GM21367 (cell line): ENCODE data around the gene BICDL2.

ENCODE experiments used
- ATAC-seq: cut with Tn5 transposase; IDR thresholded peaks from one replicate; pipeline ENCODE4 v1.9.1; 2021; ENCODE audit not compliant: unreplicated experiment

The BICDL2 gene

DNA sequence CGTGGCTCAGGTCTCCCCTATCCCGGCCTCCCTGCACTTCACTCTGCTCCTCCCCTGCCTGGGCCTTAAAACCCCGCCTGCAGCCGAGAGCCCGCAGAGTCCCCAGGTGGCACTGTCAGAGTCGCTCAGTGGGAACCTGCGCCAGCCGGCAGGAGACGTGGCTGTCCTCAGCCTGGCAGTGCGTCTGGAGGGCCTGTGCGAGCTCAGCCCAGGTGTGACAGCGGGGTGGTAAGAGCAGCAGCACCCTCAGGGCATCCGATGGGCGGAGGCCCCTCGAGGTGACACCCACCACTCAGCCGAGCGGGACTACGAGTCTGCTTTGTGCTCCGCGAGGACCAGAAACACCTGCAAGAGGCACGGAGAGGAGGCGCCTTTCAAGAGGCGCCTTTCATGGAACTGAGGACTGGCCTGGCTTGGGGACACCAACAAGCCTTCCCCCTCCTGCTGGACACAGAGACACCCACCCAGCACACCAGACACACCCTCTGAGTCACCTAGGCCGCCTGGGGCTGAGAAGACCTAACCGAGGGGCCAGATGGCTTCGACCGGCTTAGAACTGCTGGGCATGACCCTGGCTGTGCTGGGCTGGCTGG is 23.8 kb downstream of the BICDL2 start, which contains the start of gene CLDN9:
Gene CLDN9, plus strand, starts transcription at position 96 of the 593 bp plus-strand sequence. Its CDS starts 440 bp downstream, at position 536.
- ATAC-seq = no peak

DNA sequence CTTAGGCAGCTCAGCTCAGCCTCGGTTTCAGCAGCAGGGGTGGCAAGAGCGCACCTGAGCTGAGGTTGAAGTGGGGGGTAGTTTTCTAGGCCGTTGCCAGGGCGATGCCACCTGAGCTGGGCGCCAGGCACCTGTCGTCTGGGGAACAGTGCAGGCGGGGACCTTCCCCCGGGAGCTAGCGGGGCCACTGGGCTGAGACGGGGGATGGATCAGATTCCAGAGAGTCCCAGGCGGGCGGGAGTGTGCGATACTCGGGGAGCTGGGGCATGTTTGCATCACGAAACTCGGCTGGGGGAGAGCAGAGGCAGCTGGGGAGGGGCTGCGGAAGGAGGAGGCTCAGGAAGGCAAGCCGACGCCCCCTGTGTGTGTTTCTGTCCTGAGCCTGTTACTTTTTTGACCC is 24.5 kb downstream of the BICDL2 start:
- ATAC-seq = no peak

DNA sequence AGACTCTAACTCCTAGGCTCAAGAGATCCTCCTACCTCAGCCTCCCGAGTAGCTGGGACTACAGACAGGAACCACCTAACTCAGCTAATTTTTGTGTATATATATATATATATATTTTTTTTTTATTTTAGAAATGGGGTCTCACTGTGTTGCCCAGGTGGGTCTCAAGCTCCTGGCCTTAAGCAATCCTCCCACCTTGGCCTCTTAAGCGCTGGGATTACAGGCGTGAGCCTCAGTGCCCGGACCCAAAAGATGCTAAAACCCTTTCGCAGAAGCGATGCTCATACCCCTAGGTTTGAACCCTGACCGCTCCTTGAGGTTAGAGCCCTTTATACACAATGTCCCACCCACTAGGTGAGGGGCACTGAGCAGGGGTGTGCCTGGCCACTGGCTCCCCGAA is 26.2 kb downstream of the BICDL2 start:
- ATAC-seq = no peak

DNA sequence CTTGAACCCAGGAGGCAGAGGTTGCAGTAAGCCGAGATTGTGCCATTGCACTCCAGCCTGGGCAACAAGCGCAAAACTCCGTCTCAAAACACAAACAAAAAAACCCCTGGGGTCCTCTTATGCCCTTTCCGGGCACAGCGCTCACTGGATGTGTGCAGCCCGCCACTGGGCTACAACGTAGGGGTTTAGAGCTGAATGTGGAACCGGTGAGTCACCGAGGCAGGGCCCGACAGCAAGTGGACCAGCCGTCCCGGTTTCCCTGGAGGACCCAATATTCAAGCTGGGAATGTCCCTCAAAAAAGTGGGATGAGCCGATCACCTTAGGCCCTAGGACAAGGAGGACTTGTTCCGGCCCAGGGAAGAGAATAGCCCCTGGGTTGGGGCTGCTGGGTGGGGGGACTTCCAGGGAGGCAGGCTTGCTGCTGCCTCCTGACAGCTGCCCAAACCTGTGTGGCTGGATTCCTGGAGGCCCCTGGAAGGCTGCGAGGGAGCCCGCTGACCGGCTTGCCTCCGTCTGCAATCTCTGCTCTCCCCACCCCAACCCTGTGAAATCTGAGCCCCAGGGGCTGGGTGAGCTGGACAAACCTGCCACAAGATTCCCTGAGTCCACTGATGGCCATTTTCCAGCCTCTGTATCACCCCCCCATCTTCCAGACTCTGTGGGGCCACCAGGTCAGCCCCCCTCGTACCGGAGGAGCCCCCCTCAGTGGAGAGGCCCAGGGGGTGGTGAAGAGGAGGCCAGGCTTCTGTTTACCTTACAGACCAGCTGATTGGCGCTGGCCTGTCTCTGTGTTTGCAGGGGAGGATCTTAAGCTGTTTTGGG is 27.0 kb downstream of the BICDL2 start:
- ATAC-seq = no peak

DNA sequence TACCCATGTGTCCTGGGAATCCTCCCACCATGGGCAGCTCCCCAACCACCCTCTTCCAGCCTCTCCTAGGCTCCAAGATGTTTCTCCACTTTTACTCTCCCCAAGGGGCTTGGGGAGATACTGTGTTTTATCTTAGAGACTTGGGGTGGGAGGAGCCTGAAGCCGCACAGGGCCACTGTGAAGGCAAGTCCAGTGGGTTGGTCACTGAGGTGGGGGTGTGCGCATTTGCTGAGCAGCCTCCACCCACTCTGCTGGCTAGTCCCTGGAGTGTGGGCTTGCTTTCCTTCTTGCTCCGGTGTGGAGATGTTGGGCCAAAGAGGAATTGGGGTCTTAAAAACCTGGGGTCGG is 28.1 kb downstream of the BICDL2 start:
- ATAC-seq = no peak

DNA sequence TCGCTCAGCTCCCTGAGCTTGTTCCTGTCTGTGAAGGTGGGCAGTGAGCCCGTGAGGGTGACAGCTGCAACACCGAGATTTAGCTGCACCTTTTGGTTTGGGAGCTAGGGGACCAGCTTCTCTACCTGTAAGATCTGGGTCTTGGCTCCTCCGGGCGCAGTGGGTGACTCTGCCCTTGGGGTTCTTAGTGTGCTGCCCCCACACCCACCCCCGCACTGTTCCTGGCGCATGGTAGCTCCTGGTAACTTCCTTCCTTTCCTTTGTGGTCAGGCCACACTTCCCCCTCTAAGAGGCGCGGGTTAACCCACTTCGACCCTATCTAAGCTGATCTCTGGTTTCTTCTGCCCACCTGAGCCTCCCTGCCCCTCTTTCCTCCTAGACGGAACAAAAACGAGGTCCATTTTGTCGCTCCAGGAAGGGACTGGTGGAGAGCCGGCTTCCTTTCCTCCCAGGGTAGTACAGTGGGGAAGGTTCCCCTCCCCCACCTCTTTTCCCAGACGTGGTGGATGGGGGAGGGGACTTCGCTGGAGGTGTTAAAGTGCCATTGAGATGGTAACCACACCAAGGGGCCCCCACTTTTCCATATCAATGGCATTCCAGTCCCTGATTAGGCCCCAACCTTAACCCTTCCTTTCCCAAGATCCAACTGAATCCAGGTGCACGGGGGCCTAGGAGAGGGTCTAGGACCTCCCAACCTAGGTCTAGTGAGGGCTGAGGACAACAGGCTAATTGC is 28.6 kb downstream of the BICDL2 start:
- ATAC-seq = no peak

DNA sequence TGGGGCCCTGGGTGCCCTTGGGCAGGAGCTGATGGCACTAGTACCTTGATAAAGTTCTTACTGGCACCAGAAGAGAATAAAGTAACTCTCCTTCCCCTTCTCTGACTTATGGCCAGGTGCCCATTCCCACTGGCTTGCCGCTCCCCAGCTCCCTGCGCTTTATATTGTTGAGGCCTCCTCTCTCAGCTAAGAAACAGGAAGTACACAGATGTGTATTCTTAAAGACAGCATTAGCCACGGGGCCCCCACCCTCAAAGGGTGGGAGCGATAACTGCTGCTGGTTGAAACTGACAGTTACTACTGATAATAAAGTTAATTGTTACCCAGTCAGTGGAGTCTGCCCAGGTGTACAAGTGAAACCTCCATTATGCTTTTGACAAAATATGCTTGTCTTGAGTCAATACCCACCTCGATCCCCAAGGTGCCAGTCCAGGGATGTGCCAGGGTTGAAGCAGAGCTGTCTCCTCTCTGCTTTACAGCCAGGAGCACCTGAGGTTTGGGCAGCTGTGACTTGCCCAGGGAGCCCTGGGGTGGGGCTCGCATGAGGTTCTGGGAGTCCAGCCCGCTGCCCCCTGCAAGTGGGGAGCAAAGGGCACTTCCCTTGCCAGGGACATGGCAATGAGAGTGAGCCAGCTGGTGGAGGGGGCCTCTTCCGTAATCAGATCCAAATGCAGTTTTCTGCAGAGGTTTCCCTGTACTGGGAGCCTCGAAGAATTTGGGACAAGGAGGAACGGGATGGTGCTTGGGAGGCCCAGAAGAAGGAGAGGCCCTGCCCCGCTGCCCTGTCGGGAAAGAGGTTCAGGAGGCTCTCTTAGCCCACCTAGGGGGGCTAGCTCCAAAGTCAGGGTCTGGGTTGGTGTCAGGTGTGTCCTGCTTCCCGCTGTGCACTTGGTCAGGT is 29.4 kb downstream of the BICDL2 start:
- no peak for ATAC-seq

DNA sequence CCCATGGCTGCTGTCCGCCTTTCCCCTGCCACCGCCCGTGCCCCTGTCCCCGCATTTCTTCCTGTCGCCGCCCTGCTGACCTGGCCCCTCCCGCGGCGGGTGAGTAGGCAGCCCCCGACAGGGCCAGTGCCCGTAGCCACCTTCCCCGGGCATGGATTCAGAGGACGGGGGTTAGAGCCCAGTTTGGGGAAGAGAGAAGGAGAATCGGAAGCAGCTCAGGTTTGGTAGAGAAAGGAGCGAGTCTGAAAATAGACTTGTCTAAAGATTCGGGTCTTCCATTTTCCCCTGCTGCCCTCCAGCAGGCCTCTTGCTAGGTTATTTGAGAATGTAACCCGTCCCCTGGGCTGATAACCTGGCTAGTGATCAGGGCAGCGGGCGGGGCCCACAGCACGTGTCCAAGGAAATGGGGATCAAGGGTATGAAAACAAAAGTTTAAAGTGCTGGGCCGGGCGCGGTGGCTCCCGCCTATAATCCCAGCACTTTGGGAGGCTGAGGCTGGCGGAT is 31.9 kb downstream of the BICDL2 start:
- no peak for ATAC-seq

DNA sequence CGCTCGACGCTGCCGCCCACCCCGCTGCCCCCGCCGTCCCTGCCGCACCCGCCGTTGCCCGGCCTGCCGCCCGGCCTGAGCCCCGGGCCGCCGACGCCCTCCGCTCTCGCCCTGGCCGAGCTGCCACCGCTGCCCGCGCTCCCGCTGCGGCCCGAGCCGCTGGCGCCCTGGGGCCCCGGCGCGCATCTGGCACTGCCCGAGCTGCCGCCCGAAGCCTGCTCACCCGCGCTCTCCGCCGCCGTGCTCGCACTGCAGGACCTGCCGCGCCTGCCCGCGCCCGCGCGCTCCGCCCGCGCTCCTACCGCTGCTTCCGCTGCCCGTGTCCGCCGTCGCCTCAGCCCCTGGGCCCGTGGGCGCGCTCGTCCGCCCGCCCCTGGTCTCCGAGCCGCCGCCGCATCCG is 32.4 kb downstream of the BICDL2 start:
- ATAC-seq = peak; percentile 10

DNA sequence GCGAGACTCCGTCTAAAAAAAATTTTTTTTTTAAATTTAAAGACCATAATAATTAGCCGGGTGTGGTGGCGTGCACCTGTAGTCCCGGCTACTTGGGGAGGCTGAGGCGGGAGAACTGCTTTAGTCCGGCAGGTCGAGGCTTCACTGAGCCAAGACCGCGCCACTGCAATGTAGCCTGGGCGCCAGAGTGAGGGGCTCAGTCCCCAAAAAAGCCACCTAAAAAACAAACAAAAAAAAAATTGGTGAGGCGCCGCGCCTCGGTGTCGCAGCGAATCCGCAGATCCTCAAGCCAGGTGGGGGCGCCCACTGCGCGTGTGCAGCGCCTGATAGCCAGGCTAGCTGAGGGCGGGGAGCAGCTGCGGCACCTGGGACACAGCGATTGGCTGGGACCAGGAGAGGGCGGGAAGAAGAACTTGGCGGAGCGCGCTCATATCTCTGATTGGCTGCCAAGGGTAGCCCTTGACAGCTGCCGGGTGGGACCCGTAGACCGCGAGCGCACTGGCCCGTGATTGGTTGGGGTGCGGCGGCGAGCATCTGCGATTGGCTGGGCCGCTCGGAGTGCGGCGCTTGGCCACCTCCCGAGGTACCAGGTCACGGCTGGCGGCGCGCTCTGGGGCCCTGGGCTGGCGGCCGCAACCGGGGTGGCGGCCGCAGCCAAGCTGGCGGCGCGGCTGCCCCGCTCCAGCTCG is 33.0 kb downstream of the BICDL2 start:
- ATAC-seq = peak; percentile 95

DNA sequence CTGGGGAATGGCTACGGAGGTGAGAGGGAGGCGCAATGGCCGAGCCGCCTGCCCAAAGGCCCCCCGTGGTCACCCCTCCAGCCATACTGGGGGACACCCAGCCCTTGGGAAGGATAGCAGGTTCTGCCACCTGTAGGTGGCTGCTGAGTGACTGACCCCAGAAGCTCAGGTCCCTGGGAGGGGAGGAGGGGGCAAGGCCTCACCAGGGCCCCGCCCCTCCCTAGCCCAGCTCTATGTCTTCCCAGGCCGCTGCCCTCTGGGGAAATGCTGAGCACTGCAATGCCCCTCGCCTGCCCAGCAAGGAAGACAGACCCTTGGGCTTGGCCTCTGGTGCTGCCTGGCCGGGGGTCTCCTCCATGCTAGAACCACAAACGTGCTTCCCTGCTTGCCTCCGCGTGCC is 35.4 kb downstream of the BICDL2 start:
- no peak for ATAC-seq

DNA sequence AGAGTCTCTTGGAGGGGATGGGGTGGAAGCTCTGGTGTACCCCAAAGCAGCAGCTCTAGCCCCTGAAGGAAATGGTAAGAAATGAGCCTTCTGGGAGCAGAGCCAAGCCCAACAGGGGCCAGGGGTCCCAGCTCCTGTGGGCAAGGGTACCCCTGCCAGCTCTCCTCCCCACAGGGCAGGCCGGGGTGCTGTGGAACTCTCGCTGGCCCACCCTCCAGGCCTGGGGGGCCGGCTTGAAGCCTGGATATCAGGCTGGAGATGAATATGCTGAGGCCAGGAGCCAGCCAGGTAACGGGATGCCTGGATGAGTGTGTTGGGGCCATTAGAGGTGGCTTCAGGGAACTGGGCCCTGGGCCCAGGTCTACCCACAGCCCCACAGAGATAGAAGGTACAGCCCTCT is 36.2 kb downstream of the BICDL2 start:
- no peak for ATAC-seq

DNA sequence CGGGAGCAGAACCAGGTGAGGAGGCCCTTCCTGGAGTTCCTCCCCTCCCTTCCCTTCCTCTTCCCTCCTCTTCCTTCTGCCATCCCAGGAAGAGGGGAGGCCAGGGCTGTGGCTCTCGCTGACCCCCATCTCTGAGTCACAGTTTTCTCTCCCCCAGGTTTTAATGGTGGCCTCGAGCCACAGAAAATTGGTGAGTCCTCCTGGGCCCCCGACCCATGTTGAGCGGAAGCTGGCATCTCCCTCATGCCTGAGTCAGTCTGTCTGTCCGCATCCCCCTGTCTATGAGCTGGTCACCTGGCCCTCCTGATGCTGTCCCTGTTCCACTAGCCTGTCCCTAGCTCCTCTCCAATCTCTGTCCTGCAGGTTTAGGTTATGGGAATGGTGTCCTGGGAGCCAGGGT is 36.8 kb downstream of the BICDL2 start:
- ATAC-seq = no peak

DNA sequence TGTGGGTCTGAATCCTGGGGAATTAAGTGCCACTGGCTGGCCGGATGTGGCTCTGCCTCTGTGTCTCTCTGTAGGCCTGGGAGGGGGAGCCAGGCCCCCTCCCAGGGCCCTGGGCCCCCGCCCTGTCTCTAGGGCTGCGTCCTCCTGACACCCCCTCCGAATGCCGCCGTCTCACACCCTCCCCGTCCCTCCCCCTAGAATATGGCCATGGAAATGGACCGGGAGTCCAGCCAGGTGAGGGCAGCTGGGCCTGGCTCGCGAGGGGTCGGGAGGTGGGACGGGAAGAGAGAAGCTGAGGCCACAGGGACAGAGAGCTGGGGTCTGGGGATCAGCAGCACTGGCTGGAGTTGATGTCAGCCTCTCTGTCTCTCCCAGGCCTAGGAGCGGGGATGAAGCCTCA is 40.4 kb downstream of the BICDL2 start:
- ATAC-seq = no peak

DNA sequence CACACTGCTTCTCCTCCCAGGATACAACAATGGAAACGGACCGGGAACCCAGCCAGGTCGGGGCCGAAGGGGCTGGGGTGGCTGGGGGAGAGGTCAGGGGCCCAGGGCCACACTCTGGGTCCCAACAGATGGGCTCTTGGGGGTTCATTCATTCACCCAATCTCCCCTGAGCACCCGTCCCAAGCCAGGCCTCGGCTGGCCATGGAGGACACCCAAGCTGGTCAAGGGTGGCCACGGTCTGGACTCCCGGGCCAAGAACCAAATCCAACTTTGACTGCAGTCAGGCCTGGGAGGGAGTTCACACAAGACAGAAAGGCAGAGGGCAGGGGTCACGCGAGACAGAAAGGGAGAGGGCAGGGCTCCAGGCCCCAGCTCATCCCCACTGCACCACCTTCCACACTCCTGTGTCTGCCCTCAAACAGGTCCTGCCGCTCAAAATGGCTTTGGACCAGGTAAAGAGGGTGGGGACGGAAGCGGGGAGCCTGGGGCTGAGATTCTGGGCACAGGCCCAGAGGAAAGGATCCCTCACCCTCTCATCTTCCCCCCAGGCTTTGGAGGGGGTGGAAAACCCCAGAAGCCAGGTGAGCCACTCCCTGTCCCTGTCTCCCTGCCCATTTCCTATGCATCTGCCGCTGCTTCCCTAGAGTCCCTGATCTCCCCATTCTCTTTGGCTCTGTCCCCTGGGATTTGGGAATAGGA is 44.2 kb downstream of the BICDL2 start:
- ATAC-seq = no peak

DNA sequence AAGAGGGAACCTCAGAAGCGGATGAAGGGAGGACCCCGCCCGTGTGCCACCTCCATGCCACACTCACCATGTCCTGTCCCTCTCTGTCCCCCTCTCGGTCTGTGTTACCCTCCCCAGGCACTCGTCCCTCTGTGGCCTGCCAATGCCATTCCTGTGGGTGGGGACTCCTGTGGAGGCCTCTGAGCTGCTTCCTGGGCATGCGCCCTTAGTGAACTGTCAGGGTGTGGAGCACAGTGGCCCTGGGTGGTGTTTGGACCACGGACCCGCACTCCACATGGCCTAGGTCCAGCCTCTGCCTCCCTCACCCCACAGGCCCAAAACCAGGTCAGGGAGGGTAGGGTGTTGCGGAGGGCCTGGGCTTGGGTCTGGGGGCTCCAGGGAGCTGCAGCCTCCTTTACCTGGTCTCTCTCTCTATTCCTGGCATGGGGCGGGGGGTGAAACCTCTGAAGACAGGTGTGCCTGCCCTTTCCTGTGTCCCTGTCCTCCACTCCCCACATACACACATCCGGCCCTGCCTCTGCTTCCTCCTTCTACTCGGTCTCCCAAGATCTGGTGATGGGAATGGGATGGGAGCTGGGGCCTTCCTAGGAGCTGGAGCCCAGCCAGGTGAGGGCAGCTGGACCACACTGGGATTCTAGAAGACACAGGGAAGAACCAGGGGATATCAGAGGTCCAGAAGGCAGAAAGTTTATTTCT is 45.0 kb downstream of the BICDL2 start:
- ATAC-seq = no peak

DNA sequence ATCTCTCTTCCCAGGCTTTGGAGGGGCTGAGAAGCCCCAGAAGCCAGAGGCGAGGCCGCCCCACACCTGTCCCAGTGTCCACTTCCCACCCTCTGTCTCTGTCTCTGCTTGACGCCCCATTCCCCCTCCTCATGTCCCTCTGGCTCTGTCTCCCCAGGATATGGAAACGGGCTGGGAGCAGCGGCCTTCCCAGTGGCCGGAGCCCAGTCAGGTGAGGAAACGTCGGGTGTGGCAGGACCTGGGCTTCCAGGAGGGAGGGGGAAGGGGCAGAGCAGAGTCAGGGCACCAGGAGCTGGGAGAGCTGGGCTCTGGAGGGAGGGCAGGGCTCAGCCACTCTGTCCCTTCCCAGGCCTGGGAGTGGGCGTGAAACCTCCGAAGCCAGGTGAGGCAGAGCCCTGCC is 45.9 kb downstream of the BICDL2 start:
- ATAC-seq = no peak

DNA sequence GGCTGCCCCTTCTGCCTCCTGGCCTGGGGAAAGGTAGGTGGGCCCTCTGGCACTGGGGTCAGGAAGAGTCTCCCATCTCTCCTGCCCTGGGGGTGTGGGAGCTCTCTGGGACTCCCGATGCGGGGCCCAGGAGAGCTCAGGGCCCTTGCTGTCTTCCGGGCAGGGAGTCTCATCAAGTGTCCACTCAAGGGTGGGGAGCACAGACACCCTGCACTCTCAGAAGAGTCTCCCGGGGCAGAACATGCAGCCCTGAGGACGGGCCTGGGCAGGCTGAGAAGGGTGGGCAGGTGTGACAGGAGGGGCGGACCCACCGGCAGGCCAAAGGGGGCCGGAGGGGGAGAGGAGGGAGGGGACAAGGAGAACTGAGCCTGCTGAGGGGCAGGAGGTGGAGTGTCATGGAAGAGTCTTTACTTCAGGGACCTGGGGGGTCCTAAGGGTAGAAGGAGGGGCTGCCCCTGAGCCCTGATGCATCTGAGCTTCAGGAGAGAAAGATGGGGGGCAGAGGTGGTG is 48.1 kb downstream of the BICDL2 start:
- ATAC-seq = no peak

DNA sequence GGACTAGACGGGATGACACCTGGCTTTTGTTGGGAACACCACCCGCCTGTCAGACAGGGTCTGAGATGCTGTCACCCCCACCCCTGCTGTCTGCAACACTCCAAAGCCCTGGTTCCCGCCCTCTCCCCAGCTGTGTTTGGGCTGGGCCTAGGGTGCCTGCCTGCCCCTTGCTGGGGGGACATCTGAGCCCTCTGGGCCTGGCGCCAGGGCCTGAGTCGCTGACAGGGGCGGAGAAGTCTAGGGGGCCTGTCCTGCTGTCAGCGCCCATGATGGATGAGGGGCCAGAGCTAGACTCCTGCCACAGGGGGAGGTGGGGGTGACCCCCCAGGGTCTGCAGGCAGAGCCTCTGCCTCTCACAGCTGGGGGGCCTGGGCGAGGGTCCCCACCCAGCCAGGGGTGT is 48.9 kb downstream of the BICDL2 start:
- no peak for ATAC-seq
